DND-41 (cell line): ENCODE data around the gene FHDC1.

Source experiments
- CTCF ChIP-seq: IDR thresholded peaks from 2 replicates; pipeline ENCODE4 v1.5.1; 2012; ENCODE audit warnings: borderline replicate concordance, low read length, moderate library complexity, mild to moderate bottlenecking; ENCODE audit not compliant: poor library complexity, severe bottlenecking; ENCODE audit errors: extremely low read depth
- EZH2 ChIP-seq: IDR thresholded peaks from 3 replicates; pipeline ENCODE4 v1.6.1; 2012; ENCODE audit warnings: borderline replicate concordance, low read depth, mild to moderate bottlenecking, moderate library complexity, low read length, inconsistent platforms; ENCODE audit not compliant: severe bottlenecking

GRCh38 chr4:152997771-152998487 is 61.8 kb downstream of the FHDC1 start:
- TF ChIP-seq CTCF, result no peak
- no peak for TF ChIP-seq EZH2
